NCI-H82 treated with DMSO at 0.1 percent for 48 hours (cell line): Measurements from ENCODE around the gene PRKRA.
"Not testable (repeated sequence)": the region's sequence is repeated elsewhere in the genome, so short reads cannot be mapped to it uniquely, and the experiment has no call there.

ENCODE experiments used
- DNase-seq: peaks from one replicate; lab custom pipeline; 2025; ENCODE audit not compliant: unreplicated experiment; lab: John Stamatoyannopoulos, UW

PRKRA gene

GRCh38 chr2:178469219-178469849 is 18.4 kb upstream of the PRKRA start:
- no peak for DNase-seq

GRCh38 chr2:178457390-178457886 is 6.5 kb upstream of the PRKRA start:
- no peak for DNase-seq

DNA sequence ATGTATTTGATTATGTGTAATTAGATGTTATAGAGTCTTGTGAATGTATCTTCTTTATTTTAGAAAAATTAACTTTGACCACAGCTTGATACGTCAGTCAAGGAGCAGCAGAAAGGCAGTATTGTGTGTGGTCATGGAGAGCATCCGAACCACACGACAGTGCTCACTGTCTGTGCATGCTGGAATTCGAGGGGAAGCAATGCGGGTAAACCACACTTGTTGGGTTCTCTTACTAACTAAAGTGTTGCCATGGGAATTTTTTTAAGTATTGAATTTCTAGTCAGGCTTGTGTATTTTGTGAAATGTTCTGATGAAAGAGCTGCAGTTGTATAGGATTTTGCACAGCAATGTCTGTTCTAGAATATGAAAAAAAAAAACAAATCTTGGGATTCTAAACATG is 5.0 kb upstream of the PRKRA start:
- no peak for DNase-seq

- DNase-seq, result no peak
Observed at GRCh38 chr2:178452870-178453269, 1.9 kb upstream of the PRKRA start.

DNA sequence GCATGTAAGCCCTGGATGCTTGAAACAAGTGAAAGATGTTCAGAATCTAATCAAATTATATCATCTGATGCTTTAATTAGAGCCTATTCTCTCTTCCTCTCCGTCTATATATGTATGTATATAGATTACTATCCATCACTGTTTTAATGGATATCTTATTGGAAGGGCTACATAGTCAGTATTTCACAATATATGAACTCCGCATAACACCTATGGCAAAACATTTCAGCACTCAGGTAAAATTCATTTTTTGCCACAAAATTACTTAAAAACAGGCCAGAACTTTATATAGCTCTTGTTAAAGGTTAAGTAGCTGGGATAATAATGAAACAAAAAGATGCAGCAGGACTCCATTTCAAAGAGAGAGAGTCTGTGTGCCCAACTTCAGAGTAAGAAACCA is 1.4 kb upstream of the PRKRA start:
- DNase-seq, result no peak

DNA sequence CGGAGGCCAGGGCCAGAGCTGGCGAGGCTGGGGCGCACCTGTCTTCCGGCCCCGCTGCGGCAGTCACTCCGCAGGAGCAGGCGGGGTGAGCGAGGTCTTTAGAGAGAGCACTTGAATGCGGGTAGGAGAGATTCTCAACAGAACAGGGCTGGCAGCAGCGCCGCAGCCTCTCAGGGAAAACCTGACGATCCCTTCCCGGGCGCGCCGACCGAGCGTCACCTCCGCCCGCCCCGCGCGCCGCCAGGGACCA is 526 bp downstream of the PRKRA start:
- no peak for DNase-seq

- DNase-seq, result no peak
Observed at GRCh38 chr2:178449700-178450523, 1.1 kb downstream of the PRKRA start.

DNA sequence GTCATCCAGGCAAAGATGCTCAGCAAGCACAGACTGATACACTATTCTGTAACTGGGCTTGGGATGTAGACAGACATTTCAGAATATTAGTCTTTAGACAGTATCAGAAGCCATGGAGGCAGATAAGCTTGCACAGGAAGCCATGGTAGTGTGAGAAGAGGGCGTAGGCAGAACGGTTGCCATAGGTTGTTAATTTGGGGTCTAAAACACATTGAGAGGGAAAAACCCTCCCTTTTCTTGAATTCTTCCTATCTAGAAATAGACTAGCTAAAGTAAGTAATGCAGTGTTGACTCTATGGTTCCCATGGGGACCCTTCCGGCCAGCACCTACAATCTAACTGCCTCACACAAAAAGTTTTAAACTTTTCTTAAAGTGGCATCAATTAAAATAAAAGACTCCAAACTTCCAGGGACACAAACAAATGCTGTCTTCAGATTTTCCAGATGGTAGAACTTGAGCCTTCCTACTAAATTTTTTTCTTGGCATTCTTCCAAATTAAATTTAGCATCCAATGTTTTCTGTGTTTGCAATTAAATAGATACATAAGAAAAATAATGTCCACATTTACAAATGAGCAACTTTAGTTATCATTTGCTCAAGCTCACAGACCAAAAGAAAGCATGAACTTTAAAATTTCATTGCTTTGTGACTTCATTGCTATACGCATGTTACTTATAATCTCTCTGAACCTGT is 1.9 kb downstream of the PRKRA start:
- DNase-seq, result no peak

DNA sequence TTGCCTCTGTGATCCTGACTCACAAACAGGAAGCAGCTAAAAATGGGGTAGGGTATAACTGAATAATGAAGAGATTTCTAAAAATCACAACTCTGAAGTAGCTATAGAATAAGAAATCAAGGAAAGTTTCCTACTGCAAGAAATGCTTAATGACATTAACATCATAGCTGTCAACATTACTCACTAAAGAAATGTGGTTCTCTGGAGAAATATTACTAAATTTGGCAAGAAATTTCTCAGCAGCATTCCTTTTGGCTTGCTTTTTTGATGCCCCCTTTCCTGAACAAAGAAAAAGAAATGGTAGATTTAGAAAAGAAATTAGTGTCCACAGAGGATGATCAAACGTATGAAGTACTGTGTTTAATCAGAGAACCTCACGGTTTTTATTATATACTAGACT is 9.5 kb downstream of the PRKRA start:
- no peak for DNase-seq

DNA sequence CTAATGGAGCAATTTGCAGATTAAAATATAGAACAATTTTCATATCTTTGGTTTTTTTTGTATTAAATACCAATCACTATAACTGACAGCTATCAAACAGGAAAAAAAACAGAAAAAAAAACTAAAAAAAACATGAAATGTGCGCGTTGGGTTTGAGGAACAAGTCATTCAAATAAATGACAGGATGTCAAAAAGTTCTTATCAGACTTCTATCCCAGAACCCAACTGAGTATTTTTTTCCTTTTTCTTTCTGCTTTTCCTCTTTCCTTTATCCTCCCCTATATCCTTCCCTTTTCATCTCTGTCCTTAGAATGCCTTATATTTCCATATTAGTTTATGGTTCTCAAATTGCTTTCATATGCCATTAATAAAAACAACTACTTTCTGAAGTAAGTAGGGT is 14.3 kb downstream of the PRKRA start:
- no peak for DNase-seq

- DNase-seq, result no peak
Observed at GRCh38 chr2:178429336-178429735, 21.6 kb downstream of the PRKRA start.

DNA sequence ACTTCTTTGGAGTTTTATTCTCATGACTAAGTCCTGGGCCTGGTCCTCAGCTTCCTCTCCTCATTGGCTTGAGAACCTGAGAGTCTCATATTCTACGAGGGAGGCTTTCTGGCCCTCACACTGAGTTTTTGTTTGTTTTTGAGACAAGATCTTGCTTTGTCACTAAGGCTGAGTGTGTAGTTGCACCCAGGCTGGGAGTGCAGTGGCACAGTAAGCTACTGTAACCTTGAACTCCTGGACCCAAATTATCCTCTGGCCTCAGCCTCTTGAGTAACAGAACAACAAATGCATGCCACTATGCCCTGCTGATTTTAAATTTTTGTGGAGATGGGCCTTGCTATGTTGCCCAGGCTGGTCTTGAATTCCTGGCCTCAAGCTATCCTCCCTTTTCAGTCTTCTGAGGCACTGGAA is 22.6 kb downstream of the PRKRA start:
- DNase-seq, result no peak

- no peak for DNase-seq
Observed at GRCh38 chr2:178427458-178427857, 23.5 kb downstream of the PRKRA start.

GRCh38 chr2:178426388-178426787 is 24.6 kb downstream of the PRKRA start:
- no peak for DNase-seq

GRCh38 chr2:178425255-178425827 is 25.6 kb downstream of the PRKRA start:
- no peak for DNase-seq

DNA sequence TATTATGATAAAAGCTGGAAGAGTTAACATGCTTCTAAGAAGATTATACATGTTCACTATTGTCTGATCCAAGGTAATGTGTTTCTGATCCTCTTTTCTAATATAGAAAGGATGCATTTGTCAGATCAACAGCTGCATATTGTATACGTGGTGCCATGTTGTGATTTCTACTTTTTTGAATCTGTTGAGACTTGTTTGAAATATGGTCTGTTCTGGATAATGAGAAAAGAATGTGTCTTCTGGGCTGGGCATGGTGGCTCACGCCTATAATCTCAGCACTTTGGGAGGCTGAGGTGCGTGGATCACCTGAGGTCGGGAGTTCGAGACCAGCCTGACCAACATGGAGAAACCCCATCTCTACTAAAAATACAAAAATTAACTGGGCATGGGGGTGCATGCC is 27.2 kb downstream of the PRKRA start:
- not testable (repeated sequence) for DNase-seq

- DNase-seq, result no peak
Observed at GRCh38 chr2:178422097-178422496, 28.9 kb downstream of the PRKRA start.

GRCh38 chr2:178420463-178420999 is 30.4 kb downstream of the PRKRA start:
- no peak for DNase-seq

GRCh38 chr2:178419123-178419522 is 31.9 kb downstream of the PRKRA start:
- no peak for DNase-seq

DNA sequence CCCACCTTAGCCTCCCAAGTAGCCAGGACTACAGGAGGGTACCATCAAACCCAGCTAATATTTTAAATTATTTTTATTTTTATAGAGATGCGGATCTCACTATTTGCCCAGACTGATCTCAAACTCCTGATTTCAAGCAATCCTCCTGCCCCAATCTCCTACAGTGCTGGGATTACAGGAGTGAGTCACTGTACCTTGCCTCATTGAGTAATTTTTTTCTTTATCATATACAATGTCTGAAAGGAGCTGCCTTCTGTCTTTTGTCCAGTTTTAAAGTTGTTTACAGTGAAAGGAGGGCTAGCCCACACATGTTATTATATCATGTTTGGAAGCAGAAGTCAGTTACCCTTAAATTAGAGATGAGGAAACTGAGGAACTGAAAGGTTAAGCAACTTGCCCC is 32.5 kb downstream of the PRKRA start:
- no peak for DNase-seq

DNA sequence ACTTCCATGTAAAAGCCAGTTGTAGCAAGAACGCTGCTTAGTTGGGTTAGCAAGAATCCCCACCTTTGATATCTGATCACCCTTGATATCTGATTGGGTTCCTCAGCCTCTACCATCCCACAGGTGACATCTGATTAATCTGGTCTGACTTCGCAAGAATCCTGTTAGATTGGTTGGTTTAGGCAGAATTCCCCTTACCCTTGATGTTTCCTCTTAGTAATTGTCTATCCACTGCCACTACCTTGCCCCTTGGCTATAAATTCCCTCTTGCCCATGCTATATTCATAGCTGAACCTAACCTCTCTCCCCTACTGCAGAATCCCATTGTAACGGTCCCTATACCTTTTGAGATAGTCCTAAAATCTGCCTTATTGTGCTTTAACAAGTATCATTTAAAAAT is 33.1 kb downstream of the PRKRA start:
- DNase-seq, result no peak

GRCh38 chr2:178415979-178416378 is 35.0 kb downstream of the PRKRA start:
- no peak for DNase-seq
